Measurements from ENCODE around the gene INTS11.

- TF ChIP-seq CTCF (IDR thresholded peaks at IDR 0.05), result no peak
- TF ChIP-seq EZH2 (IDR thresholded peaks at IDR 0.05; ENCODE audit: borderline replicate concordance, insufficient read depth, low read depth, low read length, poor library complexity, severe bottlenecking), result no peak
Observed at GRCh38 chr1:1326075-1326605, 1.7 kb upstream of the INTS11 start.
